SKM-1 (cell line): Measurements from ENCODE around the gene MACROD2.

Experiments used
- DNase-seq: peaks from one replicate; lab custom pipeline; 2025; ENCODE audit not compliant: unreplicated experiment; lab: John Stamatoyannopoulos, UW

Gene MACROD2

DNA sequence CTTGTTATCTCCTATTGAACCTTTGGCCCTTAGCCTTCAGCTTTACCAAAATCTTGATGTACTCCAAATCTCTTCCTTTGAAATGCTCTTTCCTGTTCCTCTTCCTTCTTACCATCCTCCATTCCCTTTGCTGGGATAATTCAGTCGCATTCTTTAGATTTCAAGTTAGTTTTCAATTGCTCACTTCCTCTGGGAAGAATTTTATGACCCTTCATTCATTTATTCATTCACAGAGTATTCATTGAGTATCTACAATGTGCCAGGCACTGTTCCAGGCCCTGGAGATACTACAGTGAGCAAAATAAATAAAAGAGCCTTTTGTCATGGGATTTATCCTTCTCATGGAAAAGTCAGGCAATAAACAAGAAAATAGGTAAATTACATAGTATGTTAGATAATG lies 890.3 kb downstream of the MACROD2 start:
- no peak for DNase-seq

DNA sequence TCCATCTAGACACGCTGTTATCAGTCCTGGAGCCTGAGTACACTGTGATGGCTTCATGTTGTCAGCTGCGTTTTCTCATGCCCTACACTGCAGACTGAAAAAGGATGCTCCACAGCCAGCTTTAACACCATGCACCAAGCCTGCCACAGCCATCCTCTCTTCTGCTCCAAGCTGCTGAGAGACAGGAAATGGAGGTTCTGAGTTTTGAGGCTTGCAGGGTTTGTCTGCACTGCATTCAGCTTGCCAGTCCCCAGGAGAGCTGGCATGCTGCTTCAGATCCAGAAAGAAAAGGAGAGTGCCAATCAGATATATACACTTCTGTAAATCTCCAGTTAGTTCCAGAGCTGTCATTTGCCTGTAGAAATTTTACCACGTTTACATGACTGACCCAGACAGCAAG lies 892.8 kb downstream of the MACROD2 start:
- DNase-seq: no peak

DNA sequence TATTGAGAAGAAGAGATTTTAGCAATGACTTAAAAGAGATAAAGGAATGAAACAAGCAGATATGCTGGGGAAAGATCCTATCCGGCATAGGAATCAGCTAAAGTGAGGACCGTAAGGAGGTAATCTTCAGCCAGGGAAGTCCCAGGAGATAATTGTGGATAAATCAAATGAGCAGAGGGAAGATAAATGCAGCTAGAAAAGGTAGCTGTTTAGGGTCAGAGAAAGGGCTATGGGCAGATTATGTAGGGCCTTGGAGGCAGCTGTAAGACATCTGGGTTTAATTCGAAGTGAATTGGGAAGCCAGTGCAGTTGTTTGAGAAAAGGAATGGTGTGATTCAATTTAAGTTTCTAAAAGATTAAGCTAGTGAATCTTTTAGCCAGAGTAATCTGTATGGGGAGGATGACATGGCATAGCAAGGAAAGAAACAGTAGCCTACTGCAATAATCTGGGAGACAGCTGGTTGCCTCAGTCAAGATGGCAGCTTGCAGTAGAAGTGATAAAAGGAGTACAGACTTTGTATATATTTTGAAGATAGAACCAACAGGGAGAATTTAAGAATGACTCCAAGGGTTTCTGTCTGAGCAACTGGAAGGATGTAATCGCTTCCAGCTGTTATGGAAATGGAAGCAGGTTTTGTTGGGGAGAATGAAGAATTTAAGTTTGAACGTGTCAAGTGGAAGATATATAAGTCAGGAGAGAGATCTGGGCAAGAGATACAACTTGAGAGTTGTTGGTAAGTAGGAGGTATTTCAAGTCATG lies 894.4 kb downstream of the MACROD2 start:
- DNase-seq: no peak

DNA sequence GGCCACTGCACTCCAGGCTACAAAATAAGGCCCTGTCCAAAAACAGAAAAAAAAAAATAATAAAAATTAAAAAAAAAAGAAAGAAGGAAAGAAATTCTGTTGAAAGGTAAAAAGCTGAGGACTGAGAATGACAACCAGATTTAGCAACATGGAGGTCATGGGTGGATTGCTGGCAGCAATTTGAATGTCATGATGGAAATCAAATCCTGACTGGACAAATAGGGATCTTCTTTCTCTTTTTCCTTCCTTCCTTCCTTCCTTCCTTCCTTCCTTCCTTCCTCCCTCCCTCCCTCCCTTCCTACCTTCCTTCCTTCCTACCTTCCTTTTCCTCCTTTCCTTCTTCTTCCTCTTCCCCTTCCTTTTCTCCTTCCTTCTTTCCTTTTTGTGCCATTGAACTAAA lies 895.4 kb downstream of the MACROD2 start:
- DNase-seq: no peak

DNA sequence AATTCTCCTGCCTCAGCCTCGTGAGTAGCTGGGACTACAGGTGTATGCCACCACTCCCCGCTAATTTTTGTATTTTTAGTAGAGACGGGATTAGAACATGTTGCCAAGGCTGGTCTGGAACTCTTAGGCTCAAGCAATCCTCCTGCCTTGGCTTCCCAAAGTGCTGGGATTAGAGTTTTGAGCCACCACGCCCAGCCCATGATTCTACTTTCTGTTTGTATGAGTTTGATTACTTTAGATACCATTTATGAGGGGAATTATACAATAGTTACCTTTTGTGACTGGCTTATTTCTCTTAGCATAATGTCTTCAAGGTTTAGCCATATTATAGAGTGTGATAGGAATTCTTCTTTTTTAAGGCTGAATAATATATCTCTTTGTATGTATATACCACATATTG lies 897.5 kb downstream of the MACROD2 start:
- DNase-seq: no peak

DNA sequence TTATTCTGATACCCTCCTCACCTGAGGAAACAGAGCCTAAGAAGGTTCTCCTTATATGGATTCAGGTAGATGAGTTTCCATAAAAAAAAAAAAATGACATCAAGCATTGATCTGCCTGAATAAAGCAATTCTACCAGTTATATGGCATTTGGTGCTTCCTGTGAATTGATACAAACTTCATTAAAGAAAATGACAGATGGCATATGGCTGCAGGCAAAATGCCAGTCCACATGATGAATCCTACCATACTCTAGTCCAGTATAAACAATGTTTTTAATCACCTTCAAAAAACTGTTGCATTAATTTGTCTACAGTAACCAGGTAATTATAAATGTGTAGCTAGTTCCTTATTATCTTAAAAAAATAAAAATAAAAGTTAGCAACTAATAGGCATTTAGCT lies 901.3 kb downstream of the MACROD2 start:
- no peak for DNase-seq

DNA sequence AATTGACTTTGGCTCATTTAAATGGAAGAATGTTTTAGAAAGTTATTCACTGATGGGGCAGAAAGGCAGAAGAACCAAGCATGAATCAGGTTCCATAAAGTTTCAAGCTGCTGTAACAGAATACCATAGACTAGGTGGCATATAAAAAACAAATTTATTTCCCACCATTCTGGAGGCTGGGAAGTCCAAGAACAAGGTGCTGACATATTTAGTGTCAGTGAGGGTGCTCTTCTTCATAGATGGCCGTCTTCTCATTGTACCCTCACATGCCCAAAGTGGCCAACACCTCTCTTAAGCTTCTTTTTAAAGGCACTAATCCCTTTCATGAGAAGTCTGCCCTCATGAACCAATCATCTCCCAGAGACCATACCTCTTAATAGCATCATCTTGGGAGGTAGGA lies 902.3 kb downstream of the MACROD2 start:
- DNase-seq: no peak

DNA sequence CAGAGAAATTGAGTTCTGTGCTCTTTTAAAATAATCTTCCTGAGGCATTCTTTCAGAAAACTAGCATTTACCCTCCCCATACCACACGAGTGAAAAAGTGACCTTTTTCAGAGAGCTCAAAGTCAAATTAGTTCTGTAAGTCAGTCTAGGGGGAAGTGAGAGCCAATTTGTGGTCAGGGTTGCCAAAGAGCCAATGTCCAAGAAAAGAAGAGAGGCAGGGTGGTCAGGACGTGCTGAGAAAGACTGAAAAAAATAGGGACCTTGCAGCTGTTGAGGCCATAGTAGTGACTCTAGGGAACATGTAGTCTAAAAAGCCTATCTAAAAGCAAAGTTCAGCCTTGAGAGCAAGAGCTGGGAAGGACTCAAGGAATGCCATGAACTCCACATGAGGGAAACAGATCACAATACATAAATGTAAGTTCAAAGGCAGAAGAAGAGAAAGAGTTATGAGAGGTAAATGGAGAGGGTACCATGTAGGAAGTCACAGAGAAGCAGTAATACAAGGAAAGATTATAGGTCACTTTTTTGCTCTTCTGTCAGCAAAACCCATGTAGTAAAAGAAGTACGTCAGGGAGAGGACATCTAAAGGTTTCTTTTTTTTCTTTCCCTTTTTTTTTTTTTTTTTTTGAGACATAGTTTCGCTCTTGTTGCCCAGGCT lies 907.2 kb downstream of the MACROD2 start:
- DNase-seq: peak; percentile 53

DNA sequence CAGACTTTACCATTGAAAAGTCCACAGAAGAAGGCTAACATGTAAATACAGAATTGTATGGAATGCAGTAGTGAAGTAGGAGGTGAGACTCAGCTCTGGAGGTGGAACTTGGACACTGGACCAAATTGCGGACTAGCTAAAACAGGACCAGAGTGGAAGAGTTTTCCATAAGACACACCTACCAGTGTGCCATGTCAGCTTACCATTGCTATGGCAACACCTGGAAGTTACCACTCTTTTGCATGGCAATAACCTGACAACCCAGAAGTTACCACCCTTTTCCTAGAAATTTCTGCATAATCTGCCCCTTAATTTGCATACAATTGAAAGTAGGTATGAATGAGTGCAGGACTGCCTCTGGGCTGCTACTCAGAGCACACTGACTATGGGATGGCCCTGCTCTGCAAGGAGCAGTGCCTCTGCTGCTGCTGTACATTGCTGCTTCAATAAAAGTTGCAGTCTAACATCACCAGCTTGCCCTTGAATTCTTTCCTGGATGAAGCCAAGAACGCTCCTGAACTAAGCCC lies 911.7 kb downstream of the MACROD2 start:
- no peak for DNase-seq

DNA sequence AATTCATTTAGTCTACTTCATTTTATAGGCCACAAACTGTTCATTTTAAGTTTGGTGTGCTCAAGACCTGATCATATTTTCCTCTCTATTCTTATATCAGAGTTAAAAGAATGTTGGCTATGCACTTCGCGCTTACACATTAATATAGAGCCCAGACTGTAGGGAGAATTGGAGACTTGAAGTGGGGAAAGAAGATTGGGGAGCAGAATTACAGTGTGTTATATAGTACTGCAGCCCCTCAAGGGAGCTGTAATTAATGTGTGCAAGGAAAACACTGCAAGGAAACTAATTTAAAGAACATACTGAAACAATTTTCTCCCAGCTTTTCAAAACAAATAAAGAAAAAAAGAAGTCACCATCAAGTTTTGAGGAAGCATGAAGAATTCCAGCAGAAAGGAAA lies 914.8 kb downstream of the MACROD2 start:
- no peak for DNase-seq

DNA sequence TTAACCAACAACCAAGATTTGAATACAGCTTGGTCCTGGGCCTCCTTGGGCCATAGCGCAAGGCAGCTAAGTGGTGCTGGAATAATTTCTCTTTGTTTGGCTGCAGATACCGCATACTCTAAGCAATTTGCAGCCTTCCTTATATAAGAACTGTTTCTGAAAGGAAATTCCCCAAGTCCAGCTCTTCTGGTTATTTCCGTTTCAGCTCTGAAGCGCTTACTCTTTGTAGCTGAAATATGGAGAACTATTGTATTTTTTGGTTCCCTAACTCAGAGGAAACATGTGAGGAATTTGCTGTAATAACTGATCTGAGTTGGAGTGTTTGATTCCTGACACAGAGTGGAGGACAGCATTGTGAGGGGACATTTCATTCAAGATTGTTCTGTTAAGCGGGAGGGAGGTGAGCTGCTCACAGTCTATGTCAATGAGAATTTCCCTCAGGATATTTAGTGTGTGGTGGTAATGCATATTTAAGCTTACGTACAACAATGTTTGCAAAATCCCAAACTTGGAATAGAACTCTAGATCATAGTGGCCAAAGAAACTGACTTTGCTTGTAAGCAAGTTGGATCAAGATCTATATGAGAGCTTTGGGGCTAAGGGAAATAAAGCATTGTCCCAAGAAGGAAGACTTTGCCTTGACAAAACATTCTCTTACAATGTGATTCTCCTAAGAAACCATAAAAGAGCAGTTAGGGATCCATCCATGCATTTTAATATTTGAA lies 918.7 kb downstream of the MACROD2 start:
- no peak for DNase-seq

DNA sequence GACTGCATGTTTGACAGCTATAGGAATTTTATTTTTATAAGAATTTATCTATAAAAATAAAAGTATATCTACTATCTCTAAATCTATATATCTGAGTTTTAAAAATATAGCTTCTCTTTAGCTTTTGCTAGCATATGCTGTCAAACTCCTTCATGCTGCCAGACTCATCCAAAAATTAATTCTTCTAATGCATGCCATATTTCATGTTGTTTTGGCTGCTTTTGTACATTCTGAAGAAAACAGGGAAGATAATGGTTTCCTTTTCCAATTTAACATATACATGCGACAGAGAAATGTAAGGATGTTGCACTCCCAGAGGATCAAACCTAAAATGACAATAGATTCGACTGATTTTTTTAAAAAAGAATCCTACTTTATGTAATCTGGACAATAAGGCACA lies 919.3 kb downstream of the MACROD2 start:
- no peak for DNase-seq

DNA sequence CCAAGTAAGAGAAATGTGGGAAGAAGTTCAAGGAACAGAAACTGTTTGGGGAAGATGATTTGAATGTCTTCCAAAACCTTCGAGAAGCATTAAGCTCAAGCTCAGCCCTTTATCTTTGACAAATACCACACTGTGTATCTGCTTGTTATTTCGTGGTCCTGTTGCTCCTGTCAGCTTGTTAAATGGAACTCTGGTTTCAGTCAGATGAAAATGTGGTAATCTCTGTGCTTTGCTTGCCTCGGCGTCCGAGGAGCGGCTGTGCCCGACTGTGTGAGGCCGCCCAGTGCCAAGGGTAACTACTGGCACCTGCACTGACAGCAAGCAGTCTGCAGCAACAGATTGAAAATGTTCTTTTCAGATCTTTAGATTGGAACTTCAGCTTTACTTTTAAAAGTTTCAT lies 920.0 kb downstream of the MACROD2 start:
- no peak for DNase-seq

DNA sequence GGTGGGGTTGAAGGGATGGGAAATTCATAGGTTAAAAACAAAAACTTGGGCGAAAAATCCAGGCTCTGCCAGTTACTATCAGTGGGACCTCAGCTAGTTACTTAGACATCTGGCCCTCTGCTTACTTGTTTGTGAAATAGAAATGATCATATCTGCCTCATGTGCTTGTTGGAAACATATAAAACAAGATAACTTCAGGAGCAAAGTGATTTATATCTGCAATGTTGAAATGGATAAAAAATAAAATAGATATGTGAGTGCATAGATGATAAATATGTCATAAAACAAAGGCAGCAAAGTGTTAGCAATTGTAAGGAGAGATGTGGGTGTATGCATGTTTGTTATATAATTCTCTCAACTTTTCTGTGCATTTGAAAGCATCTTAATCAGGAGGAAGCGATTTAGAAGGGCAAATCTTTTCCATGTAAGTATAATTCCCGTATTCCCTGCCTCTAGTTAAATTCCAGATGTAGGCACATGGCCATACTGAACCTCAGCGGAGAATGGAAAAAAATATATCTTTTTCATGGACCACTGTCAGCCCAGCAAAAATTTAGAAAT lies 921.1 kb downstream of the MACROD2 start:
- DNase-seq: no peak

DNA sequence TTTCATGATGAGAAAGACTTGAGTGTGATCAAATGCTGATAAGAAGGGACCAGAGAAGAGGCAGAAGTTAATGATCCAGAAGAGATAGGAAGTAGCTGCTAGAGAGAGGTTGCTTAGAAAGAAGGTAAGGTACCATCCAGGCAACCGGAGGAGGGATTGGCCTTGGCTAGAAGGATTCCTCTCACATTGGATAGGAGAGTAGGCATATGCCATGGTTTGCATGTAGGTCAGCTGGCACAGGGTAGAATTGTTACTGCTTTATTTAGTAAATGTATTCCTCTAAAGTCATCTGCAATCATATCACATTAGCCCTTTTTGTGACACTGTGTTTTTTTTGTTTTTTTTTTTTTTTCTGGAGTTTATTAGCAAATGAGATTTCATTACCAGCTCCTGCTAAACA lies 923.0 kb downstream of the MACROD2 start:
- DNase-seq: no peak

DNA sequence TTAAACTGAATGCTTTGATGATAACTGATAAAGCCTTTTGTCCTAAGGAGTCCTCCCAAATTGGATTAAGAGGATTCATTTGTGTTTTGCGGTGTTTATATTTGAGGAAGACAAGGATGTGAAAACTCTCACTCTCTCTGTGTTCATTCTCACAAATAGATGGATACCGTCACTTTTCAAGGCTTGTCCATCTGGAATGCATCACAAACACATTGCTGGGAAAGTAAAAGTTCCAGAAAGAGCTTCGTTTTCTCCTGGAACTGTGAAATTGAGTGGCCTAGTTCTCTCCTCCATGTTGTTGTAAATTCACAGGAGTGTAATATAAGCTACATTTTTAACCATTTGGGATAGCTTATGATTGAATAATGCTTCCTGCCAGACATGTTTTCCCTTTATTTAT lies 923.7 kb downstream of the MACROD2 start:
- no peak for DNase-seq

DNA sequence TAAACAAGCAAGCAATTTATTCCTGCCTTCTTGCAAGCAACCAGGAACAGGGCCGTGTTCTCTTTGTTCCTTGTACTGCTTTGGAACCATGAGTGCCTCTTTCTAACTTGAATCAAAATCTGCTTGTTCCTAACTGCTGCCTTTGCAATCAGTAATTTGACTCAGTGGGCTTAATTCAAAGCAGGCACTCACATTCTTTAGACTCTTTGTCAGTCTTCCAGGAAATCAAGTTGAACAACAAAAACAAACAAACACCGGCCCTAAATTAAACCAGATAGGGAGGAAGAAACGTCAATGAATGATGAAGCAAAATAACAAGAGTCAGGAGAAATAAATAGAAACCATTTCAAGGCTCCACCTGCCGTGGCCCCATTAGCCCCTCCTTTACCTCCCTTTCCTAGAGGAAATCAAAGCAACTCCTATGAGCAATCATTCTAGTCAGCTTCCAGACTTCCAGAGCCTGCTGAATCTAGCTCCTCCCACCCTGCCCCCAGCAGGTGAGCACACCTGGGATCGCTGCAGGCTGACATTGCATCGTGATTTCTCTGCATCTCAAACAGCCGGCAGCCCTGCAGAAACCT lies 924.3 kb downstream of the MACROD2 start:
- DNase-seq: no peak

DNA sequence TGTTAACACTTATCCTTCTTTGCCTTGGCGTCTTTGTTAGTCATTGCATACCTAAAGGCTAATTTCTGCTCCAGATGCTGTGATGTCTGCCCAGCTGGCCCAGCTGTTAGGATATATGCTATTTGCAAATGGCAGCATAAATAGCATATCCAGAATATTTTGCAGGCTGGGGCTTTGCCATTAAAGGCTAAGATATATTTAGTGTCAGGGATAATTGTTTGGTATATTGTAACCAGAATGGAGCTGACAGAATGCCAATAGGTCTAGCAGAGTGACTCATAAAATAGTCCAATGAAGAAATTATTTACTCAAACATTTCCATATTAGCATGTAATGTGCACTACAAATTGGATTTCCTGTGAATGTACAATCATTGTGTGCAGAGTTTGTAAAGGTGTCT lies 926.2 kb downstream of the MACROD2 start:
- no peak for DNase-seq

DNA sequence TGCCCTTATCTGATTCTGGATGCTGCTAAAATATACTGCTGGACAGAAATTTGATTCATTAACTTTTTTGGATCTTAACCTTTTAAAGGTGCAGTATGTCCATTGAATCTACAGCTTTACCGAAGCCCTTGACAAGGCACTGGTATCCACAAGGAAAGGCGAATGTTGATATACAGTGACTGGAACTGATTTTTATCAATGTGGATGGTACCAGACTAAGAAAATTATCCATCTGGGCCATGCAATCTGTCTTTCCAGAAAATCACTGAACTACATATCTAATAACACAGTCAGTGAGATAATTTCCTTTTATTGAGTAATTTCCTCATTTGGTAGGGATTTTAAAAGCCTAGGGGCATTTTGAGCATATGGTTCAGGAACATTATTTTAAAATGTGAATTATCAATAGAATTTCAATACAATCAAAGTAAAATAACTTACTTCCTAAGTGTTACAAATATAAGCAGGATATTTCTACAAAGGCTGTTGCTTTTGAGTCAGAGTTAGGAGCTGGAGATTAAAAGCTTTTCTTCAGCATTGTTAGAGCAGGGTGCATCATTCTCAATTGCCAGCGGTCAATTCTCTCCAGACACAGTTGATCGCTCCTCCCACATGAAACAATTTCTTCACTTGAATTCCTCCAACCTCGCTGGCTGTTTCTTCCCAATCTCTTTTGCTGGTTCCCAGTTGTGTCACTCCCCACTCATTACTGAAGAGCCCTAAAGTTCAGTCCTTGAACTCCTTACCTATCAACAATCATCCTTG lies 927.4 kb downstream of the MACROD2 start:
- no peak for DNase-seq

DNA sequence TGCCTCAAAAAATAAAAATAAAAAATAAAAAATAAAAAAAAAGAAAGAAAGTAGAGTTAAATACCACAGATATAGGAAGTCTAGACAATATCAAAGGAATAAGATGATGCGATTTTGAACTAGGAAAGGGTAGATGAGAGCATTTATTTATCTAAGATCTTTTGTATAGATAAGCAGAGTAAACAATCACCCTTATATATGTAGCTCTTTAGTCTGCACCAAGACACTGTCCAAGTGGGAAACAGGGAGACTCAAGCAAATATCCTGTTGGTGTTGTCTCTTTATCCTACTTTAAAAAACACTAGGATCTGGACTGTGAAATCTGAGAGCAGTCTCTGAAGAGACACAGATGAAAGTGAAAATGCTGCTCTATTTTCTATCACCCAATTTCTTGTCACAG lies 929.1 kb downstream of the MACROD2 start:
- DNase-seq: no peak

DNA sequence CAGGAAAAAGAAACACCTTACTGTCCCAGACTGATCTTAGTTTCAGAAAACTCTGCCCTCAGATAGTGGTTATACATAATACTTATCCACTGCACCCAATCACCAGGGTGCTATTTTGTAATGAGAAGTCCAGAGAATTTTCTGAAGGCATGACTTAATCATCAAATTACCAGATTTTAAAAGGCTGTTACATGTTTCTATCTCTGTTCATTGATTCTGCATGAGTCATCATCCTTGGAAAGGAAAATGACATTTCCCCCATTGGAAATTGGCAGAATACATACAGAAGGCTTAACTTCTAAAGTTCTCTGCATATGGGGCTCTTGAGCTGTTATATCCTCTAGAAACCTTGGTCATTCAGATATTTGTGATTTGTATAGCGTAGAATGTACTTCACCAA lies 930.0 kb downstream of the MACROD2 start:
- no peak for DNase-seq
